CD4-positive, alpha-beta memory T cell (primary cell): ENCODE measurements around the gene IL17B. TPM values are rescaled to one million over a fixed set of nuclear protein-coding genes. Genes with fewer than 3 reads are reported as not detected.

ENCODE experiments used
- CTCF ChIA-PET: fragments of 350-600 bp; sonication (Branson Sonifier 250); formaldehyde crosslinking; loops from one replicate; lab custom pipeline; 2021; ENCODE audit warnings: inconsistent platforms; ENCODE audit not compliant: partially characterized antibody; lab: Charles Lee
- POLR2A ChIA-PET: fragments of 350-600 bp; sonication (Branson Sonifier 250); formaldehyde crosslinking; loops from one replicate; lab custom pipeline; 2021; ENCODE audit not compliant: partially characterized antibody; lab: Charles Lee
- DNase-seq, 5 donors: peaks; one replicate each; pipeline versions ENCODE4 v3.0.0 to v3.0.0-alpha.2; 2020 to 2022; ENCODE audit warnings: mixed read lengths in 1 of 5
- H3K27ac ChIP-seq: one replicate; pipeline ENCODE4 v1.7.0; 2013; ENCODE audit warnings: low read depth, low read length
- H3K27me3 ChIP-seq: 2 replicates; pipeline ENCODE4 v1.7.0; 2013; ENCODE audit warnings: mild to moderate bottlenecking, low read length, moderate library complexity; ENCODE audit not compliant: insufficient read depth
- H3K36me3 ChIP-seq: 2 replicates; pipeline ENCODE4 v1.7.0; 2013; ENCODE audit warnings: mild to moderate bottlenecking, low read length, moderate library complexity; ENCODE audit not compliant: insufficient read depth
- H3K4me1 ChIP-seq: 2 replicates; pipeline ENCODE4 v1.7.0; 2013; ENCODE audit warnings: mild to moderate bottlenecking, low read length, moderate library complexity; ENCODE audit not compliant: insufficient read depth
- H3K4me3 ChIP-seq, 2 donors: one replicate each; pipeline ENCODE4 v1.7.0; 2013; ENCODE audit warnings: low read length in 2 of 2, mild to moderate bottlenecking in 1 of 2
- H3K9me3 ChIP-seq, 2 donors: one replicate each; pipeline ENCODE4 v1.7.0; 2013; ENCODE audit warnings: low read length in 2 of 2, control low read depth in 1 of 2; ENCODE audit not compliant: control insufficient read depth in 1 of 2
- H3K27ac Mint-ChIP-seq, 7 donors: one replicate each; pipeline ENCODE4 v1.8.0; 2020 to 2021; ENCODE audit warnings: mixed read lengths in 7 of 7, mild to moderate bottlenecking in 6 of 7, inconsistent platforms in 3 of 7, moderate library complexity in 3 of 7
- H3K27me3 Mint-ChIP-seq, 2 donors: one replicate each; pipeline ENCODE4 v1.8.0; 2020 to 2021; ENCODE audit warnings: mixed read lengths in 2 of 2
- H3K36me3 Mint-ChIP-seq, 2 donors: one replicate each; pipeline ENCODE4 v1.8.0; 2020 to 2021; ENCODE audit warnings: mixed read lengths in 2 of 2, inconsistent platforms in 1 of 2, mild to moderate bottlenecking in 1 of 2
- H3K4me1 Mint-ChIP-seq, 4 donors: one replicate each; pipeline ENCODE4 v1.8.0; 2020 to 2021; ENCODE audit warnings: mixed read lengths in 4 of 4, mild to moderate bottlenecking in 1 of 4
- H3K4me3 Mint-ChIP-seq, 8 donors: one replicate each; pipeline ENCODE4 v1.8.0; 2020 to 2021; ENCODE audit warnings: mixed read lengths in 8 of 8, mild to moderate bottlenecking in 7 of 8, moderate library complexity in 6 of 8, inconsistent platforms in 3 of 8
- H3K9me3 Mint-ChIP-seq, 8 donors: one replicate each; pipeline ENCODE4 v1.8.0; 2020 to 2021; ENCODE audit warnings: mixed read lengths in 8 of 8, mild to moderate bottlenecking in 5 of 8, inconsistent platforms in 3 of 8, moderate library complexity in 1 of 8
- intact Hi-C: fragments of 100-400 bp; cut with micrococcal nuclease; formaldehyde crosslinking; loops from one replicate; pipeline ENCODE4 v1.15.1; 2023
- polyA plus RNA-seq, 2 donors: library from polyadenylated mRNA; unstranded; fragments of 300-500 nt; fragmentation: Illumina TruSeq; gene quantifications; one replicate each; pipeline ENCODE4 v1.2.3, GENCODE V29; 2021
- total RNA-seq, 2 experiments: library from RNA; stranded (reverse); gene quantifications; one replicate each; pipeline ENCODE4 v1.2.3, GENCODE V29; 2021

Gene IL17B
- total and polyA plus RNA-seq, 4 experiments from 2014 or later = not detected

DNA sequence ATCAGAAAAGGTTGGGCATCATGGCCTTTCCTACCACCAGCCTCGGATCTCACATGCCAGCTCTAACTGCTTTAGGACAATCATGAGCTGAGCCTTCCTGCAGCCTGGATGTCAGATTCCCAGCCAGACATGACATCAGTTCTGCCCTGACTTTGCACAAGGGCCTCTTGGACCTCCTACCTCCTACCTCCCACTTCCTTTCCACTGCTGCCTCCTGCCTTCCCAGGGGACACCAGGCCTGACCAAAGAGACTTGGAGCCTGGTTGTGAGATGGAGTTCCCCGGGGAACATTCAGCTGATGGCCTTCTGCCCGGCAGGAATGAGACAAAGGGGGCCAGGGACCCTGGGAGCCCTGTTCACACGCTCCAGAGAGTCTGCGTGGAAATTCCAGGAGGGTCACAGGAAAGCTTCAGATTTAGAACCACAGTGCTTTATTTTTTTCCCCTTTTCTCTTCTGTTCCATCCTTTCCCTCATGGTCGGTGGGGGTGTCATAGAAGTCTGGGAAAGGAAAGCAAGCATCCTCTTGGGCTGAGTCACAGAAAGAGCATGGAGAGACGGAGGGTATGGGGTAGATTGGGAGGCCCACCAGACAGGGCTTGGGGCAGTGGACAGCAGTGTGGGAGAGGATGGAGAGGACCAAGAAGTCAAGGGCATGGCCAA, 35.4 kb upstream of the IL17B start:
- H3K4me3 Mint-ChIP-seq = no peak overlapping the region
- ChIA-PET POLR2A (no interaction called here), CTCF (interaction anchor here (0.8 kb wide), 1 partner anchor 33 kb away, joined by 3 read pairs; no protein-coding TSS in a partner anchor)
- no peaks in the 10 kb centered on the region for H3K9me3 Mint-ChIP-seq
- H3K36me3 Mint-ChIP-seq = no peaks in the 10 kb centered on the region
- no peaks in the 10 kb centered on the region for H3K9me3 ChIP-seq
- DNase-seq = no peak
- no peaks in the 10 kb centered on the region for H3K27me3 ChIP-seq
- H3K4me1 Mint-ChIP-seq = no peaks in the 10 kb centered on the region
- H3K27ac ChIP-seq = no peak overlapping the region
- no peak overlapping the region for H3K4me3 ChIP-seq
- H3K27me3 Mint-ChIP-seq = peaks cover 2 to 3% of the 10 kb centered on the region in 2 donors
- no peaks in the 10 kb centered on the region for H3K4me1 ChIP-seq
- intact Hi-C loops = no loop called here
- no peak overlapping the region for H3K27ac Mint-ChIP-seq
- no peaks in the 10 kb centered on the region for H3K36me3 ChIP-seq

DNA sequence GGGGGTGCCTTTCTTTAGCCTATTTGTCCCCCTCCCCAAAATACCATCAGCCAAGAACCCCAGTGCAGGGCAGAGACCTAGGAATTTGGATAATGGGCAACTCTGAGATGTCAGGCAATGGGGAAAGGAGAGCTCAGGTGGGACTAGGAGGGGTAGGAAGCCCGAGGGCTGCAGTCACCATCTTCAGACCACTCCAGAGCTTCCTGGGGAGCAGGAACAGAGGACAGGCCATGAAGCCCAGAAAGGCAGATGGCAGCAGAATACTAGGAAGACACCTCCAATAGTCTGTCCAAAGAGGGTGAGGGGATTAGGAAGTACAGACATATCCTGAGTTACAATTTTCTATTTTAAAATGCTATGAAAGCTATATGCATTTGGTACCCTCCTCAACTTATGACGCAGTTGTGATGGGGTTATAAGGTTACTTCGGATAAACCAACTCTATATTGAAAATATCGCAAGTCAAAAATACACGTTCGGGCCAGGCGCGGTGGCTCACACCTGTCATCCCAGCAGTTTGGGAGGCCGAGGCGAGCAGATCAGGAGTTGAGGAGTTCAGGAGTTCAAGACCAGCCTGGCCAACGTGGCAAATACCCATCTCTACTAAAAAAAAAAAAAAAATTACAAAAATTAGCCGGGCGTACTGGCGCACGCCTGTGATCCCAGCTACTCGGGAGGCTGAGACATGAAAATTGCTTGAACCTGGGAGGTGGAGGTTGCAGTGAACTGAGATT, 34.6 kb upstream of the IL17B start:
- Mint-ChIP-seq H3K27me3 (peaks cover 2 to 3% of the 10 kb centered on the region in 2 donors), H3K27ac (no peak overlapping the region), H3K4me1 (no peaks in the 10 kb centered on the region), H3K36me3 (no peaks in the 10 kb centered on the region), H3K9me3 (no peaks in the 10 kb centered on the region), H3K4me3 (no peak overlapping the region)
- intact Hi-C loops = no loop called here
- ChIA-PET POLR2A (no interaction called here), CTCF (interaction anchor here (0.8 kb wide), 2 partner anchors 21 to 34 kb away, joined by 3 to 4 read pairs; no protein-coding TSS in a partner anchor)
- Histone ChIP-seq H3K27me3 (no peaks in the 10 kb centered on the region), H3K9me3 (no peaks in the 10 kb centered on the region), H3K36me3 (no peaks in the 10 kb centered on the region), H3K27ac (no peak overlapping the region), H3K4me3 (no peak overlapping the region), H3K4me1 (no peaks in the 10 kb centered on the region)
- no peak for DNase-seq

DNA sequence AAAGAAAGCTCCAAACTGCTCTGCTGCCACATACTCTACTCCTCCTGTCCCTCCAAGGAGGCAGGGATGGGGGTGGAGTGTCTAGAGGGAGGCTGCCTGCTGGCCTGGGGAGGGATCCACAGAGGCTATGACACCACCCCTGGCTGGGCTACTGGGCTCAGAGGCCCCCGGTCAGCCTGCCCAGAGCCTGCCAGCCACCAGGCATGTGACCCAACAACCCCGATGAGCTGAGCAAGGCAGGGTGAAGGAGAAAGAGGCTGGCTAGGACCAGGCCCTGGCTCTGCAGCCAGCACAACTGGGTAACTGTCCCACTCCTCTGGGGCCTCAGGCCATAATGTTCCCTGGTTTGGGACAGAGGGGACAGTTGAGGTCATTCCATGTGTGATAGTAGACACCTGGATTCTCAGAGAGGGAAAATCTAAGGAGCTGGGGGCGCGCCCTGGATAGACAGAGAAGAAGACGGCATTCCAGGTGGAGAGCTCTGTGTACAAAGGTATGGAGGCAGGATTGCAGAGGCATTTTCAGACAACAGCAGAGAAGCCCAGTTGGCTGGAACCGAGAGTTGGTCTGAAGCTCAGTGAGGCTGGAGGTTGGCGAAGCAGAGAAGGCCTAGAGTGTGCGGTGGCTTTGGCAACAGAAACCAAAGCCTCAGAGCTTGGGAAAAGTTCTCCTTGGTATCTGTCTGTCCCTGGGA, 33.8 kb upstream of the IL17B start:
- Mint-ChIP-seq H3K9me3 (no peaks in the 10 kb centered on the region), H3K4me1 (no peaks in the 10 kb centered on the region), H3K4me3 (no peak overlapping the region), H3K36me3 (no peaks in the 10 kb centered on the region), H3K27ac (peak overlapping the region in 1 of 7 donors; percentile 4), H3K27me3 (peaks cover 3% of the 10 kb centered on the region in 2 donors)
- DNase-seq = no peak
- Histone ChIP-seq H3K27ac (no peak overlapping the region), H3K4me1 (no peaks in the 10 kb centered on the region), H3K36me3 (no peaks in the 10 kb centered on the region), H3K9me3 (no peaks in the 10 kb centered on the region), H3K4me3 (no peak overlapping the region), H3K27me3 (no peaks in the 10 kb centered on the region)
- intact Hi-C loops = no loop called here
- ChIA-PET CTCF (no interaction called here), POLR2A (no interaction called here)

DNA sequence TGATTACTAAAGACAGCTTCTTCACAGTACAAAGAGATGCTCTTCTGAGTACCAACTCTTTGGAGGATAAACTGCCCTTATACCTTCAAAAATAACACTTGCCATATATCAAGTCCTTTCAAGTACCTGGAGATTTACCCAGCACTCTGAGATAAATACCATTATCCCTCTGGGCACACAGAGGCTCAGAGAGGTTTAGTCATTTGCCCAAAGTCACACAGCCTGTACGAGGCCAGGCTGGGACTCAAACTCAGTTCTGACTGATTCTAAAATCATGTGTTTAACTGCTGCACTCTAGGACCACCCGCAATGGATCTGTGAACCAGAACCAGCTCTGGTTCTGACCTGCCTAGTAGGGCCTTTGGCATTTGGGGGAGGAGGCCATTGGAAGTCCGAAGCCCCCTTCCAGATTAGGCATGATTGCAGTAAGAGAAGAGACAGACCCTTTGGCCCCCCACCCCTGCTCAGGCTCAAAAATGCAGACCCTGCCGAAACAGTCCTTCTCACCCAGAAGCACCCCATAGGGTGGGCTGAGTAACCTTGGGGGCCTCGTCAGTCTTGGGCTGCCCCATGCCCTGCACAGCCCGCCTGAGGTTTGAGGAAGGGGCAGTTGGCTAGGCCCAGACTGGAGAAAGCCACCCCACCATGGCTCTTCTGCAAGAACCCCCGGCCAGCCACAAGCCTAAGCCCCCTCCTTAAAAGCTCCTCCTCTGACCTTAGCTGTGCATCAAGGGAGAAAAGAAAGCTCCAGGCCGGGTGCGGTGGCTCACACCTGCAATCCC, 32.8 kb upstream of the IL17B start:
- Mint-ChIP-seq H3K36me3 (no peaks in the 10 kb centered on the region), H3K27me3 (peaks cover 3 to 4% of the 10 kb centered on the region in 2 donors), H3K4me1 (no peaks in the 10 kb centered on the region), H3K4me3 (no peak overlapping the region), H3K9me3 (no peaks in the 10 kb centered on the region), H3K27ac (peak overlapping the region in 1 of 7 donors; percentile 23)
- DNase-seq = no peak
- Histone ChIP-seq H3K4me1 (no peaks in the 10 kb centered on the region), H3K27me3 (no peaks in the 10 kb centered on the region), H3K4me3 (no peak overlapping the region), H3K9me3 (no peaks in the 10 kb centered on the region), H3K36me3 (no peaks in the 10 kb centered on the region), H3K27ac (no peak overlapping the region)
- intact Hi-C loops = no loop called here
- CTCF ChIA-PET = no interaction called here
- POLR2A ChIA-PET = no interaction called here

DNA sequence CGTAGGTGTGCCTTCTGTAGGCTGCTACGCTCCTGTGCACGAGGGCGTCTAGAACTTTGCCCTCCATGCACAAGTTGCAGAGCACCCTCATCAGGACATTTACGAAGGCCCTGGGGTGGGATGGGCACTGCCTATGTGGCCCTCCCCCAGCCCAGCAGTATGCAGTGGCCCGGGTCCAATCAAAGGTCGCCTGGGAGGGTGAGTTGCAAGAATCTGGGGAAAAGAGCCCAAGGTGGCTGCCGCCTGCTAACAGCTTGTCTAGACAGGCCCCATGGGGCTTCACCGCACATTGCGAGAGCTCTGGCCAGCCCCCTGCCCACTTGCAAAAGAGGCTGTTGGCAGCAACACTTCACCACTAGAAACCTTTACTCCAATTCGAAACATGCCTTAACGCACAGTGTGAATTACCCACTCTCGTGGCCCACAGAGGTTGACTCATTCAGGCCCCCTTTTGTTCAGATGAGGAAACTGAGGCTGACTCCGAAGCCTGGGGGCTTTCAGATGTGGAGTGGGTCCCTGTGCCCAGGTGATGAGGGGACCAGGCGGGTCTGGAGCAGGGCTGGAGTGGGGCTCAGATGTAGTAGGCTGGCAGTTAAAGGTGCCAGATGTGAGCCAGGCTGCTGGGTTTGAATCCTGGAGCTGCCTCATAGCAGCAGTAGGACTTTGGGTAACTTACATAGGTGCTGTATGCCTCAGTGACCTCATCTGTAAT, 31.8 kb upstream of the IL17B start:
- H3K4me1 ChIP-seq = no peaks in the 10 kb centered on the region
- H3K4me3 ChIP-seq = no peak overlapping the region
- POLR2A ChIA-PET = no interaction called here
- no peaks in the 10 kb centered on the region for H3K9me3 ChIP-seq
- no peak overlapping the region for H3K27ac ChIP-seq
- H3K36me3 ChIP-seq = no peaks in the 10 kb centered on the region
- CTCF ChIA-PET = no interaction called here
- Mint-ChIP-seq H3K4me3 (no peak overlapping the region), H3K36me3 (no peaks in the 10 kb centered on the region), H3K27me3 (peaks cover 3 to 4% of the 10 kb centered on the region in 2 donors), H3K27ac (no peak overlapping the region), H3K9me3 (no peaks in the 10 kb centered on the region), H3K4me1 (no peaks in the 10 kb centered on the region)
- H3K27me3 ChIP-seq = no peaks in the 10 kb centered on the region
- intact Hi-C loops = no loop called here
- DNase-seq = no peak

DNA sequence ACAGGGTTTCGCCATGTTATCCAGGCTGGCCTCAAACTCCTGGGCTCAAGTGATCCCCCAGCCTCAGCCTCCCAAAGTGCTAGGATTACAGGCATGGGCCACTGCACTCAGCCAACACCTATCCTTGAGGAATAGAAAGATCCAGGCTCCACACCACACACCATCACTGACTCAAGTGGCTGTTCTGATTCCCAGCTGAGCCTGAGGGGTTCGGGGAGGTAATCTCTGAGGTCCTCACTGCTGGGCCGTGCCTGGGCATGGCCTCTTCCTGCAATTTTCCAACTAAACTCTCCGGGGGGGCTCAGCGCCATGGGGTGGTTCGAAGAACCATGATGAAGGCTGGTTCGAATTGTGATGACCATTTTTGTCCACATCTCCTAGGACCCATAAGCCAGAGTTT, 31.0 kb upstream of the IL17B start:
- no peak for DNase-seq
- Mint-ChIP-seq H3K27me3 (peaks cover 3 to 4% of the 10 kb centered on the region in 2 donors), H3K4me3 (no peak overlapping the region), H3K9me3 (no peaks in the 10 kb centered on the region), H3K36me3 (no peaks in the 10 kb centered on the region), H3K27ac (peak overlapping the region in 1 of 7 donors; percentile 52), H3K4me1 (no peaks in the 10 kb centered on the region)
- H3K4me3 ChIP-seq = no peak overlapping the region
- no peak overlapping the region for H3K27ac ChIP-seq
- H3K4me1 ChIP-seq = no peaks in the 10 kb centered on the region
- no peaks in the 10 kb centered on the region for H3K27me3 ChIP-seq
- POLR2A ChIA-PET = no interaction called here
- no peaks in the 10 kb centered on the region for H3K9me3 ChIP-seq
- H3K36me3 ChIP-seq = no peaks in the 10 kb centered on the region
- CTCF ChIA-PET = no interaction called here
- intact Hi-C loops = no loop called here
